ENCODE data around the gene ANKRD12. TPM values are rescaled to one million over a fixed set of nuclear protein-coding genes. Genes with fewer than 3 reads are reported as not detected.
"Not testable (repeated sequence)": the region's sequence is repeated elsewhere in the genome, so short reads cannot be mapped to it uniquely, and the experiment has no call there.

Gene ANKRD12
- total RNA-seq, 1 donor from 2014 or later: 47.6 TPM

- Mint-ChIP-seq H3K27ac (no peak overlapping the region), H3K4me1 (peaks cover 16% of the 10 kb centered on the region), H3K27me3 (ENCODE audit: low read depth) (no peaks in the 10 kb centered on the region), H3K36me3 (no peaks in the 10 kb centered on the region), H3K4me3 (no peak overlapping the region), H3K9me3 (no peaks in the 10 kb centered on the region)
- DNase-seq (ENCODE audit: low spot score in 2 of 2, unreplicated experiment in 2 of 2): no peak
- TF ChIP-seq, protein P1, sequence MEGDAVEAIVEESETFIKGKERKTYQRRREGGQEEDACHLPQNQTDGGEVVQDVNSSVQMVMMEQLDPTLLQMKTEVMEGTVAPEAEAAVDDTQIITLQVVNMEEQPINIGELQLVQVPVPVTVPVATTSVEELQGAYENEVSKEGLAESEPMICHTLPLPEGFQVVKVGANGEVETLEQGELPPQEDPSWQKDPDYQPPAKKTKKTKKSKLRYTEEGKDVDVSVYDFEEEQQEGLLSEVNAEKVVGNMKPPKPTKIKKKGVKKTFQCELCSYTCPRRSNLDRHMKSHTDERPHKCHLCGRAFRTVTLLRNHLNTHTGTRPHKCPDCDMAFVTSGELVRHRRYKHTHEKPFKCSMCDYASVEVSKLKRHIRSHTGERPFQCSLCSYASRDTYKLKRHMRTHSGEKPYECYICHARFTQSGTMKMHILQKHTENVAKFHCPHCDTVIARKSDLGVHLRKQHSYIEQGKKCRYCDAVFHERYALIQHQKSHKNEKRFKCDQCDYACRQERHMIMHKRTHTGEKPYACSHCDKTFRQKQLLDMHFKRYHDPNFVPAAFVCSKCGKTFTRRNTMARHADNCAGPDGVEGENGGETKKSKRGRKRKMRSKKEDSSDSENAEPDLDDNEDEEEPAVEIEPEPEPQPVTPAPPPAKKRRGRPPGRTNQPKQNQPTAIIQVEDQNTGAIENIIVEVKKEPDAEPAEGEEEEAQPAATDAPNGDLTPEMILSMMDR (IDR thresholded peaks at IDR 0.05; ENCODE audit: unreplicated experiment): no peak
These were observed 43.9 kb upstream of the ANKRD12 start for GRCh38 chr18:9092665-9093064.

DNA sequence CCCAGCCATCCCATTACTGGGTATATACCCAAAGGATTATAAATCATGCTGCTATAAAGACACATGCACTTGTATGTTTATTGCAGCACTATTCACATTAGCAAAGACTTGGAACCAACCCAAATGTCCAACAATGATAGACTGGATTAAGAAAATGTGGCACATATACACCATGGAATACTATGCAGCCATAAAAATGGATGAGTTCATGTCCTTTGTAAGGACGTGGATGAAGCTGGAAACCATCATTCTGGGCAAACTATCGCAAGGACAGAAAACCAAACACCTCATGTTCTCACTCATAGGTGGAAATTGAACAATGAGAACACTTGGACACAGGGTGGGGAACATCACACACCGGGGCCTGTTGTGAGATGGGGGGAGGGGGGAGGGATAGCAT lies 43.5 kb upstream of the ANKRD12 start:
- not testable (repeated sequence) for DNase-seq (ENCODE audit: low spot score in 2 of 2, unreplicated experiment in 2 of 2); H3K27me3 Mint-ChIP-seq (ENCODE audit: low read depth); H3K36me3 Mint-ChIP-seq; H3K9me3 Mint-ChIP-seq; H3K4me3 Mint-ChIP-seq; H3K27ac Mint-ChIP-seq
- peaks cover 16% of the 10 kb centered on the region for H3K4me1 Mint-ChIP-seq

DNA sequence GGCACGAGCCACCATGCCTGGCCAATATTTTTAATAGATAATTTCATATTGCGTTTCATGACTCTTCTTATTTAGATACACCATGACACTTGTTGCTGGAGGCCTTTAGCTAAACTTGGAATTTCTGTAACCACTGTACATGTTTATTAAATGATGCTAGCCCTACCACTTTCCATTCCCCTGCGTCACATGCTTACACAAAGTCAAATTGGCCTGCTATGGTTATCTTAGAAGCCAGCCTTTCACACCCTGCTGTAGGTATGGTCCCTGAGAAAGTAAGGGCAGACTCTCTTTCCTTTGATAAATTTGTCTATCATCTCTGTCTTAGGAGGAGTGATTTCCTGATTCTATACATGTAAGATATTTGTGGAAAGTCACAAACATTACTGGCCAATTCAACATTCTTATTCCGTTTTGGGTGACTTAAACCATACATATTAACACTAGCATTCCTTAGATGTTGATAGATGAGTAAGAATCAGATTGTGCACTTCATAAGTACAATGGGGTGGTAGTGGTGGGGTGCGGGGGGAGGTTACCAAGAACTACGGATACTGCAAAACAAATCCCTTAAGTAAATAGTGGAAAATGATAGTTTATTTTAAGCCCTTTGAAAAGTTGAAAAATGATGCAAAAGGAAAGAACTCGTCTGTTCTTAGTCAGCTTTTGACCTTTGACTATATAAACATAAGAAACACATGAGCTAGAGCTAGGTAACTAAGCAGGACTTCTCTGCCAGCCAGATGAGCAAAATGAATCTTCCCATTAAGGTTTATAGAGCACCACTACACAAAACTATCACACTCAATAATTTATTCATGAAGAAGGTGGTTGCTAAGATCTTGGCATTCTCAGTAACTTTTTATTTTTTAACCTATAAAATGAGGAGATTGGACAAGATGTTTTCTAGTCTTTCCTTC lies 42.0 kb upstream of the ANKRD12 start:
- Mint-ChIP-seq H3K4me3 (no peak overlapping the region), H3K36me3 (no peaks in the 10 kb centered on the region), H3K9me3 (no peaks in the 10 kb centered on the region), H3K4me1 (peaks cover 16% of the 10 kb centered on the region), H3K27ac (peak overlapping the region; percentile 68), H3K27me3 (ENCODE audit: low read depth) (no peaks in the 10 kb centered on the region)
- TF ChIP-seq, protein P1 (IDR thresholded peaks at IDR 0.05; ENCODE audit: unreplicated experiment): no peak
- no peak for DNase-seq (ENCODE audit: low spot score in 2 of 2, unreplicated experiment in 2 of 2)

DNA sequence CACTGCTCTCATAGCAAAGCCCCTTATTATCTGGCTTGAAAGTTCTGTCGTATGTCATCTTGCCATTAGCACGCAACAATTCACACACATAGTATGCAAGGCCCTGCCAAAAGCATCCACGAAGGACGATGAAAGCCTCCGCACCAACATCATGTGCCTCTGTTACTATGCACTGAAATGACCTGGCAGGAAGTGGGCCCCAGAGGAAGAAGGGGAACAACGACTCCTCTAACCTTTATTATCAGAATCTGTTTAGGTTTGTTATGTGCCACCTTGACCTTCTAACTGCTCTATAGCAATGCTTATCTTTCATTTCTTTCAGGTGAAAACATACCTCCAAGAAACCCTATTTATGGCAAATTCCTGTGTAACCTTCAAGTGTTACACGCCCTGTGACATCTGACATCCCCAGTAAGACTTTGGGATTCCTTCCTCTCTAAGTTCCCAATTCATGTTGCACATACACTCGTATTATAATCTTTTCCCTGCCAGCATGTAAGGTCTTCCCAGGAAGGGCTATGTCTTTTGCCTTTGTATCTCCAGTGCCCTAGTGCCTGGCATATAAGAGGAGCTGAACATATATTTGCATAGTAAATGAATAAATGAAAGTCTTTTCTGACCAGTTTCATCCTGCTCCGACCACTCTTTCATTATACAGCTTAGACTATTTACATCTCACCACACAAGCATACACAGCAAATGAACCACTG lies 41.1 kb upstream of the ANKRD12 start:
- Mint-ChIP-seq H3K9me3 (no peaks in the 10 kb centered on the region), H3K4me3 (no peak overlapping the region), H3K27me3 (ENCODE audit: low read depth) (no peaks in the 10 kb centered on the region), H3K4me1 (peaks cover 16% of the 10 kb centered on the region), H3K36me3 (no peaks in the 10 kb centered on the region), H3K27ac (peak overlapping the region; percentile 68)
- DNase-seq (ENCODE audit: low spot score in 2 of 2, unreplicated experiment in 2 of 2): no peak
- TF ChIP-seq, protein P1 (IDR thresholded peaks at IDR 0.05; ENCODE audit: unreplicated experiment): no peak

DNA sequence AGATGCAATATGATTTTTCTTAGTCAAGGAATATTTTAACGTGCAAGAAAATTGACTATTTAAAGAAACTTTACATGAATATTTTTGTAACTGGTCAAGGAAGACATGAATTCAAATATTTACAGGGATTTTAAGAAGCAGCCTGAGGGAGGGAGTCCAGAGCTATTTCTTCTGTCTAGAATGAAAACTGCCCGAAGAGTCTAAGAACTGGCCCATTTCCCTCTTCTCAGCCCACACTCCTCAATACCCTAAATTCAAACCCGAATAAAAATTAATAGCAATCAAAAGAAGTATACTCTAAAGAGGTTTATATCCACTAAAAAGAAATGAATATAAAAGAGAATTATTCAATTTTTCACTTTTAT lies 40.6 kb upstream of the ANKRD12 start:
- H3K4me3 Mint-ChIP-seq: no peak overlapping the region
- TF ChIP-seq, protein P1 (IDR thresholded peaks at IDR 0.05; ENCODE audit: unreplicated experiment): no peak
- no peak for DNase-seq (ENCODE audit: low spot score in 2 of 2, unreplicated experiment in 2 of 2)
- H3K4me1 Mint-ChIP-seq: peaks cover 18% of the 10 kb centered on the region
- no peaks in the 10 kb centered on the region for H3K36me3 Mint-ChIP-seq
- H3K27me3 Mint-ChIP-seq (ENCODE audit: low read depth): no peaks in the 10 kb centered on the region
- no peaks in the 10 kb centered on the region for H3K9me3 Mint-ChIP-seq
- no peak overlapping the region for H3K27ac Mint-ChIP-seq

DNA sequence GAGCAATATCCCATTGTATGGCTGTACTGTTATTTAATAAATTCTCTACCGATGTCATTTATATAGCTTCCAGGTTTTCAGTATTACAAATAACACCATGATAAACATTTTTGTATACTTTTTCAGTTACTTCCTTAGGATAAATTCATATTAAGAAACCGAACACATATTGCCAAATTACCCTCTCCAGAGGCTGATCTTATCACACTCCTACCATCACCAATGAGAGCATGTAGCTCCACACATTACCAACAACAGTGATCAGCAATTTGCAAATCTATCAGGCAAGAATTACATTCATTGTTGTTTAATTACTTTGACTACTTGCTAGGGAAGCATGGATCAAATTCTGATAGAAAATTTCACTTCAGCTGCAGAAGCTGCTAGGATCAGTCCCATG lies 39.9 kb upstream of the ANKRD12 start:
- H3K36me3 Mint-ChIP-seq: no peaks in the 10 kb centered on the region
- TF ChIP-seq, protein P1 (IDR thresholded peaks at IDR 0.05; ENCODE audit: unreplicated experiment): no peak

More for the DNA sequence above, 39.9 kb upstream of the ANKRD12 start:
- H3K4me1 Mint-ChIP-seq: peaks cover 22% of the 10 kb centered on the region
- no peak overlapping the region for H3K27ac Mint-ChIP-seq
- no peak for DNase-seq (ENCODE audit: low spot score in 2 of 2, unreplicated experiment in 2 of 2)
- H3K9me3 Mint-ChIP-seq: no peaks in the 10 kb centered on the region
- H3K27me3 Mint-ChIP-seq (ENCODE audit: low read depth): no peaks in the 10 kb centered on the region
- H3K4me3 Mint-ChIP-seq: no peak overlapping the region
